Neural cell (in vitro differentiated cells): ENCODE measurements around the gene TRIOBP.

Experiments
- TAF1 ChIP-seq: IDR thresholded peaks from 2 replicates; pipeline ENCODE4 v1.6.1; 2012; ENCODE audit warnings: low read depth
- TF ChIP-seq, protein P1 (sequence below): fragments of 450-650 bp; IDR thresholded peaks from 2 replicates; pipeline ENCODE4 v1.5.1; 2014; ENCODE audit warnings: antibody characterized with exemption, mild to moderate bottlenecking, moderate library complexity; ENCODE audit not compliant: poor library complexity, severe bottlenecking

DNA sequence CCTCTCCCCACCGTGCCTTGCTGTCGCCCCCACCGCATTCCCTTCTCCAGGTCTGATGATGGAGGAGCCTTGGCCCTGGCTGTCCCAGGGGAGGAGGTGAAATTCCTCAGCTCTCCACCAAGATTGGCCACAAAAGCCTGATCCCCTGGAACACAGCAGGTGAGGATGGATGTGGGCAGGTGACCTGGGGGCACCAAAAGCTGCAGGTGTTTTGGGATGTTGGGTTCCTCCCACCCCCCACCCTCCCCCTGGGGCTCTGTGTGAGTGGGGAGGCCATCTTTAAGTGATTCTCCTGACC lies 639 bp downstream of the TRIOBP start:
- no peak for TF ChIP-seq TAF1
- TF ChIP-seq, protein P1, sequence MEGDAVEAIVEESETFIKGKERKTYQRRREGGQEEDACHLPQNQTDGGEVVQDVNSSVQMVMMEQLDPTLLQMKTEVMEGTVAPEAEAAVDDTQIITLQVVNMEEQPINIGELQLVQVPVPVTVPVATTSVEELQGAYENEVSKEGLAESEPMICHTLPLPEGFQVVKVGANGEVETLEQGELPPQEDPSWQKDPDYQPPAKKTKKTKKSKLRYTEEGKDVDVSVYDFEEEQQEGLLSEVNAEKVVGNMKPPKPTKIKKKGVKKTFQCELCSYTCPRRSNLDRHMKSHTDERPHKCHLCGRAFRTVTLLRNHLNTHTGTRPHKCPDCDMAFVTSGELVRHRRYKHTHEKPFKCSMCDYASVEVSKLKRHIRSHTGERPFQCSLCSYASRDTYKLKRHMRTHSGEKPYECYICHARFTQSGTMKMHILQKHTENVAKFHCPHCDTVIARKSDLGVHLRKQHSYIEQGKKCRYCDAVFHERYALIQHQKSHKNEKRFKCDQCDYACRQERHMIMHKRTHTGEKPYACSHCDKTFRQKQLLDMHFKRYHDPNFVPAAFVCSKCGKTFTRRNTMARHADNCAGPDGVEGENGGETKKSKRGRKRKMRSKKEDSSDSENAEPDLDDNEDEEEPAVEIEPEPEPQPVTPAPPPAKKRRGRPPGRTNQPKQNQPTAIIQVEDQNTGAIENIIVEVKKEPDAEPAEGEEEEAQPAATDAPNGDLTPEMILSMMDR: no peak
